H1 (cell line): ENCODE results near the gene CKAP2L. TPM values are rescaled to one million over a fixed set of nuclear protein-coding genes. Genes with fewer than 3 reads are reported as not detected.

ENCODE experiments used
- BACH1 ChIP-seq: IDR thresholded peaks from 2 replicates; pipeline ENCODE4 v1.6.1; 2012; ENCODE audit warnings: low read length, improper control_type of control experiment
- E2F6 ChIP-seq: IDR thresholded peaks from 2 replicates; pipeline ENCODE4 v1.6.1; 2012; ENCODE audit warnings: inconsistent platforms
- FOSL1 ChIP-seq: IDR thresholded peaks from 2 replicates; pipeline ENCODE4 v1.6.1; 2011; ENCODE audit warnings: mild to moderate bottlenecking, low read depth, low read length, moderate library complexity; ENCODE audit not compliant: insufficient read depth
- GTF2F1 ChIP-seq: IDR thresholded peaks from 2 replicates; pipeline ENCODE4 v1.6.1; 2012; ENCODE audit warnings: low read depth, low read length, improper control_type of control experiment, borderline replicate concordance
- HDAC6 ChIP-seq: IDR thresholded peaks from one replicate; pipeline ENCODE4 v1.7.1; 2012; ENCODE audit warnings: low read depth, mild to moderate bottlenecking, inconsistent platforms, low read length, moderate library complexity
- KDM5A ChIP-seq: fragments of 200-600 bp; IDR thresholded peaks from 2 replicates; pipeline ENCODE4 v1.7.1; 2012; ENCODE audit warnings: mild to moderate bottlenecking, low read length, inconsistent platforms, mixed read lengths
- RBBP5 ChIP-seq: IDR thresholded peaks from 2 replicates; pipeline ENCODE4 v1.7.1; 2012; ENCODE audit warnings: low read depth, mild to moderate bottlenecking, inconsistent platforms, low read length, moderate library complexity, borderline replicate concordance
- TEAD4 ChIP-seq: IDR thresholded peaks from 2 replicates; pipeline ENCODE4 v1.6.1; 2012; ENCODE audit warnings: low read depth, low read length, inconsistent platforms, mixed read lengths
- polyA plus RNA-seq, 7 experiments: library from polyadenylated mRNA; depleted of rRNA in 3 of 7; stranded (reverse) in 5 of 7; unstranded in 2 of 7; fragments of >200 nt in 5 of 7; fragments of 200-250 nt in 2 of 7; gene quantifications; 1 replicate in 5 of 7; 2 replicates in 1 of 7; 4 replicates in 1 of 7; pipeline versions ENCODE4 v1.2.1 to v1.2.3, GENCODE V29; 2011 to 2013; ENCODE audit warnings: missing spikeins in 2 of 7, mixed read lengths in 2 of 7
- total RNA-seq: library from RNA; stranded (reverse); fragmentation: NEBNext Ultra II Directional; extraction: Animal tissue kit (Norgen Biotek cat#: 25700); gene quantifications from 2 replicates; pipeline ENCODE4 v1.2.1, GENCODE V29; 2021

Gene CKAP2L
- total and polyA plus RNA-seq, 2 of the 8 experiments (the other 6 are each of a cell fraction or from before 2014, with no cell fraction given) = 2.5 to 20.7 TPM

- TF ChIP-seq E2F6 (no peak), TEAD4 (no peak), BACH1 (no peak), HDAC6 (no peak), RBBP5 (no peak), KDM5A (no peak), FOSL1 (no peak), GTF2F1 (no peak)
Observed at GRCh38 chr2:112768432-112768831, 4.0 kb upstream of the CKAP2L start (continued).
